ENCODE measurements around the gene CDKN2AIP.
A peak's percentile ranks its signal among the peaks of the same experiment; 100 is the strongest.

CDKN2AIP gene, protein sequence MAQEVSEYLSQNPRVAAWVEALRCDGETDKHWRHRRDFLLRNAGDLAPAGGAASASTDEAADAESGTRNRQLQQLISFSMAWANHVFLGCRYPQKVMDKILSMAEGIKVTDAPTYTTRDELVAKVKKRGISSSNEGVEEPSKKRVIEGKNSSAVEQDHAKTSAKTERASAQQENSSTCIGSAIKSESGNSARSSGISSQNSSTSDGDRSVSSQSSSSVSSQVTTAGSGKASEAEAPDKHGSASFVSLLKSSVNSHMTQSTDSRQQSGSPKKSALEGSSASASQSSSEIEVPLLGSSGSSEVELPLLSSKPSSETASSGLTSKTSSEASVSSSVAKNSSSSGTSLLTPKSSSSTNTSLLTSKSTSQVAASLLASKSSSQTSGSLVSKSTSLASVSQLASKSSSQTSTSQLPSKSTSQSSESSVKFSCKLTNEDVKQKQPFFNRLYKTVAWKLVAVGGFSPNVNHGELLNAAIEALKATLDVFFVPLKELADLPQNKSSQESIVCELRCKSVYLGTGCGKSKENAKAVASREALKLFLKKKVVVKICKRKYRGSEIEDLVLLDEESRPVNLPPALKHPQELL

DNA sequence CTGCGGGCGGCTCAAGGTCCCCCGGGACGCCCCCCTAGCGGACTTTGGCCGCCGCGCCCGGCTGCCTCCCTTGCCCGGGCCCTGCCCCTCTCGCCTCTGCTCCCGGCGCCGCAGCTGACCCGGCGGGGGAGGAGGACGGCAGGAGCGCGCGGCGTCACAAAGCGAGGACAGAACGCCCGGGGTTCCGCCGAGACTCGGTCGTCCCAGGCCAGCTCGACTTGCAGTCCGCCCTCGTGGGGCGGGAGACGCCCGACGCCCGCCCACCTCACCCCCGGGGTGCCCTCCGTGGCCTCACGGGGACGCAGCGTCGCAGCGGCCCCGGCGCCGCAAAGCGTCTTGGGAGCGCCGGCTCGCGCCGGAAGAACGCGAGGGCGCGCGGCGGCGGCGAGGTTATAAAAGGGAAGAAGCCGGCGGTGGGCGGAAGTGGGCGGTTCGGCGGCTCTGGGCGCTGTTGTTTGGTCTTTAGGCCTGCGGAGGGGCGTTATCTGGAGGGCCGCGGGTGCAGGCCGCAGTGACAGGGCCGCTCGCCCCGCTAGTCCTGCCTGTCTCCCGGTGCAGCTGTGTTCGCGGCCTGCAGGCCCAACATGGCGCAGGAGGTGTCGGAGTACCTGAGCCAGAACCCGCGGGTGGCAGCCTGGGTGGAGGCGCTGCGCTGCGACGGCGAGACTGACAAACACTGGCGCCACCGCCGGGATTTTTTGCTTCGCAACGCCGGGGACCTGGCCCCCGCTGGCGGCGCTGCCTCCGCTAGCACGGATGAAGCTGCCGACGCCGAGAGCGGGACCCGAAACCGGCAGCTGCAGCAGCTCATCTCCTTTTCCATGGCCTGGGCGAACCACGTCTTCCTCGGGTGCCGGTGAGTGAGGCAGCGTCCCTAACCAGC is at the start of gene CDKN2AIP:
CDKN2AIP (plus strand) TSS at position 423 of the 883 bp plus-strand sequence; CDS start at position 585, 162 bp downstream.
- peak; percentile 94 to 97 for DNase-seq

DNA sequence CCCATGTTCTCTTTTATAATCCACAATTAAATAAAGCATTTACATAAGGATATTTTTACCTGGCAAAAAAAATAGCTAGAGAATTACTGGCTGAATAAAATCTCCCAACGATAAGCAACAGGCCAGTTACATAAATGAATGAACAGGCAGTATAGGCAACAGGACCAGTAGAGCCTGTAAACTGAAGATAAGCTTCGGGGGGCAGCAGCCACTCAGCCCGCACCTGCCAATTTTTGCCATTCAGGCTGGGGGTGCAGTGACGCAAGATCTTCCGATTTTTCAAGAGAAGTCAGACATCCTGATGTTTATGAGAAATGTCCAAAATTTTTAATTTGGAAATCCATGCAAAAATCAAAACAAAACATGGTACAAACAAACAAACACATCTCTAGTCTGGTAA is 49.0 kb upstream of the CDKN2AIP start:
- DNase-seq: no peak

DNA sequence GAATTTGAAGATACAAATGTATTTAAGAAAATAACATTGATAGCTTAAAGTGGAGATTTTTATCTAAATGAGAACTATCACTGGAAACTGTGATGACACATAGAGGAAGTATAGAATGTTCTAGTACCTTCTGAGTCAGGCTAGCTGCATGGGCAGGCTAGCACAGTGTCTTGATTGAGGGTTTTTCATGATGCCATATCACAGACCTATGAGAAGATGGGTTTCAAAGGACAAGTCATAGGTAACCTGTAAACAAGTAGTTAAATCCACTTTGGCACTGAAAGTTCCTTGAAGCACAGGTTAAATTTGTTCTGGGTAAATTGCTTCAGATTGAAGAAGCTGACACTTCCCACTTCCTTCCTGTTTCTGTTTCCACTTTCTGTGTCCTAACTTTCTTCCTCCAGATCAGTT is 48.2 kb upstream of the CDKN2AIP start:
- no peak for DNase-seq

DNA sequence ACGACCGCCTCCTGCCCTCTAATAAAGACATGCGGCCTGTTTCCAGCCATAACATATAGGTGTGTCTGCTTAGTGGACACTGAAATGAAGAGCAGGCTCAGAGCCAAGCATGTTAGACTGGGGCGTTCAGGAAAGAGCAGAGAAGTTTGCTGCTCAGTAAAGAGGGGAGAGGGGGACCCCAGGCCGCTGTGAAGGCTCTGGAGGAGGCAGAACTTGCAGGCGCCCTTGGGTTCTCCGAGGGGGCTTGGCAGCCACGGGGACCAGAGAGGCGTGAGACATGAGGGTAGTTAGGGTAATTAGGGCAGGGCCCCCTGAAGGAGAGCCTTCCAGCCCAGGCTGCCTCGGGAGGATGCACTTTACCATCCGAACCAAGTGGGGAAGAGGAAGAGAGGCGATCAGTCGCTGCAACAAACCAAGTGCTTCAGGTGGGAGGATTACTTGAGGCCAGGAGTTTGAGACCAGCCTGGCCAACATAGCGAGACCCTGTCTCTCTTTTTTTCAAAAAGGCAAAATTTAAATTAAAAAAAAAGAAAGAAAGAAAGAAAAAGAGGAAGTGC is 46.6 kb upstream of the CDKN2AIP start:
- peak in 1 of 2 experiments; percentile 23 for DNase-seq

DNA sequence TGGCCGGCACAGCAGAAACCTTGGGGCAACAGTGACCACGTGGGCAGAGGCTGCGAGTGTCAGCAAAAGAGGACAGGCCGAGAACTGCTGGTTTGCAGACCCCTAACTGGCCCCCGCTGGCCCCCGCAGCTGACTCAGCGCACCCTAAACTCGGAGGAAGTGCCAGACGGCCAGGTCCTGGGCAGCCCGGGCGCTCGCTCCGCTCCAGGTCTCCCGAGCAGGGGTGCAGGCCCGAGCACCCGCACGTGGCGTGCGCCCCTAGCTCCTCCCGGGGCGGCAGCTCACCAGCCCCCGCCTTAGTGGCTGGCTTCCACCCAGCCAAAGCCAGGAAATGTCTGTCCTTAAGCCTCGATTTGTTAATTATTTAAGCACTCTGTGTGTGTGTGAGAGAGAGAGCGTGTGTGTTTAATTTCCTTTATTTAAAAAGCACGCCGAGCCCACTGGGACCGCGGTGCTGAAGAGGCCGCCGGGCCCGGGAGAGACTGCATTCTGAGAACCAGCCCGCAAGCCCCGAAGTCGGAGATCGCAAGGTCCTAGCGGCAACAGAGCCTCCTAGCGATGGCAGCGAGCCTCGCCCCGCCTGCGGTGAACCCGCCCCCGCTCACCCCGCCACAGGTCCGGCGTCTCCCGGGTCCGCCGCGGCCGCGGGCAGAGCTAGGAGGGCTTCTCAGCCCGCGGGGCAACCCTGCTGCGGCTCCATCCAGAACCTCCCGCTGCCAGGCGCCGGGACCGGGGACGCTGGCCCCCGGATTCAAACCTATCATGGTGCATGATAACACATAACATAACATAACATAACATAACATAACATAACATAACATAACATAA is 45.9 kb upstream of the CDKN2AIP start:
- DNase-seq: peak; percentile 77 to 81

DNA sequence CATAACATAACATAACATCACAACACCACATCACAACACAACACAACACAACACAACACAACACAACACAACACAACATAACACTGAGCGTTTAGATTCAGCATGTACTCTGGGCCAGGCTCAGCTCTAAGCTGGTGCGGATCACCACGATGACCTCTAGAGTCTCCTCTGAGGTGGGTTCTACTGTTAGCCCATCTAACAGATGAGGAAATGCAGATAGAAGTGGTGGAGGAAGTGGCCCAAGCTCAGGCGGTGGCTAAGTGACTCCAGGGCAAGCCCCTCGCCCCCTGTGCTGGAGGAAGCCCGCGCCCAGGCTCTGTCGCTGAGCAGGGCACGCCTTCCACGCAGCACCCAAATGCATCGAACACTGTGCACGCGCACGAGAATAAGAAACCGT is 45.3 kb upstream of the CDKN2AIP start:
- no peak for DNase-seq

DNA sequence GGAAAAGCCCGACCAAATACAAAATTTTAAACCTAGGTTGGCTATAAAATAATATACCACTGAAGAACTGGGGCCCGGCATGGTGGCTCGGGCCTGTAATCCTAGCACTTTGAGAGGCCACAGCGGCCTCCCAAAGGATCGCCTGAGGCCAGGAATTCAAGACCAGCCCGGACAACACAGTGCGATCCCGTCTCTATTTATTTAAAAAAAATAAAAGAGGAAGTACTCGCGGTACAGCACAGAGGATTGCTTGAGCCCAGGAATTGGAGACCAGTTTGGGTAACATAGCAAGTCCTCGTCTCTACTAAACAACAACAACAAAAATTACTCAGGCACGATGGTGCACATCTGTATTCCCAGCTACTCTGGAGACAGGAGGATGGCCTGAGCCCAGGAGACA is 44.8 kb upstream of the CDKN2AIP start:
- no peak for DNase-seq

DNA sequence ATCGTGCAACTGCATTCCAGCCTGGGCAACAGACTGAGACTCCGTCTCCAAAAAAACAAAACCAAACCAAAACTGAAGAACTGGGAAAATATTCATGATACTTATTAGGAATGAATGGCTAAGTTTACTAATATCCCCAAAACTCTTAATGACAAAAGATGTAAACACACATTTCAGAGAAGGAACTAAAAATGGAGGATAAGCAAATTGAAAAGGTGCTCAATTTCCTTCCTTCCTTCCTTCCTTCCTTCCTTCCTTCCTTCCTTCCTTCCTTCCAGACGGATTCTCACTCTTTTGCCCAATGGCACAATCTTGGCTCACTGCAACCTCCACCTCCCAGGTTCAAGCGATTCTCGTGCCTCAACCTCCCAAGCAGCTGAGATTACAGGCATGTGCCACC is 44.4 kb upstream of the CDKN2AIP start:
- no peak for DNase-seq

DNA sequence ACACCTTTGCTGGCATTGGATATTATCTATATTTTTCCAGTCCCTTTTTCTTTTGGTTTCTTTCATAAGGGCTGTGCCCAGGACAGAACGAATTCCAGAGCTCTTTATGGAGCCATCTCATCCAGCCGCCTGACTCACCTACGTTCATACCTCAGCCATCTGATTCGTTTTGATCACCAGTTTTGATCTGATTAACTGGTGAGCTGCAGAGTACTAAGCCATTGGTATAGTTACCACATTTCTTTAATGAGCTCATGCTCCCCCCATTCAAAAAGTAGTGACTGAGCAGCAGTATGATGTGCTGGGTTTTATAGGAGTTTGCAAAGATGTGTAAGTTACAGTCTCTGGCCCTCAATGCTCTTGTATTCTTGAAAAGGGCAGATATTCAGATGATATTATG is 43.0 kb upstream of the CDKN2AIP start:
- no peak for DNase-seq

DNA sequence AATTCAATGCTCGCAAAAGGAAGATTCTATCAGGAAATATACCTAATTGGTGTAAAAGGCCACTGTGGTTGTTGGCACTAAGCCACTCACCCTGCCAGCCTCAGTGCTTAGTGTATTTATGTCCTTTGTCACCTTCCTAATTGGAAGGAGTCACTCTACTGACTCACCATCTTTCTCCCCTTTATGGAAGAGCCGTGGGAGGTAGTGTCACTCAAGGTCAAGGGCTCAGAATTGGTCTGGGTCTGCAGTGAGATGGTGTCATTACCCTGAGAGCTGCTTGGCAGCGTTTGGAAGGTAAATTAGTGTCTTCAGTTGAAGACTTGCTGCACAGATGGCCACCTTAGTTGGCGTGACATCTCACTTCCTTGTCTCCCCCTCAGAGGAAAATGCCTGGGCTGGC is 41.7 kb upstream of the CDKN2AIP start:
- DNase-seq: peak; percentile 27 to 28

DNA sequence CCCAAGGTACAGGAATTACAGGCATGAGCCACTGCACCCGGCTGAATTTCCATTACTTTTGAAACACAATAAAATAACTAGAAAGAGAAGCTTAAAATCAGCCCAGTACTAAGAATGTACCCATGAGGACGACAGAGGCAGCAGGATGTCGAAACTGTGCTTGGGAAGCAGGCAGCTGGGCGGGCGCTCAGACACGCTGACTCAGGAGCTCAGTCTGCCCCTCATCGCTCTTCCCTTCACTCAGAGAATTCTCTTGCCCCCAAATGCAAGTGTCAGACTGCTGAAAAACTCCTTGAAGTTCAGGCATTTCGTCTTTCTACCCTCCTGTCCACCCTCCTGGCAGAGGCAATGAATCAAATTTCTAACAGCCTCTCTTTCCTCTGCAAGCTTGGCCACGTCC is 41.0 kb upstream of the CDKN2AIP start:
- DNase-seq: no peak

DNA sequence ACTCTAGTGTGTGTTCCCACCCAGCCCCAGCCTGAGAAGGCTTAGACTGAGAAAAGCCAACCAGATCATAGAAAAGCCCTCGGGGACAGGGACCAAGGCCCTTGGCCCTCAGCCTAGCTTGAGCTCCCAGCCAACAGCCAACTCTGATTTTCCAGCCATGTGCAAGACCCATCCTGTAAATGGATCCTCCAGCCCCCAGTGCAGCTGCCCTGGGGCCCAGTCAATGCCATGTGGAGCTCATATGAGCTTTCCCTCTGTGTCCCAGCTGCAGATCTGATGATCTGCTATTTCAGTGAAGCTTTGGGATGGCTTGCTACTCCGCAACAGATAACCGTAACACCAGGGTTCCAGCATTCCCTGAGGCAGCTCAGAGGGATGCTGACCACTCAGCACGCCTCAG is 40.5 kb upstream of the CDKN2AIP start:
- DNase-seq: no peak

DNA sequence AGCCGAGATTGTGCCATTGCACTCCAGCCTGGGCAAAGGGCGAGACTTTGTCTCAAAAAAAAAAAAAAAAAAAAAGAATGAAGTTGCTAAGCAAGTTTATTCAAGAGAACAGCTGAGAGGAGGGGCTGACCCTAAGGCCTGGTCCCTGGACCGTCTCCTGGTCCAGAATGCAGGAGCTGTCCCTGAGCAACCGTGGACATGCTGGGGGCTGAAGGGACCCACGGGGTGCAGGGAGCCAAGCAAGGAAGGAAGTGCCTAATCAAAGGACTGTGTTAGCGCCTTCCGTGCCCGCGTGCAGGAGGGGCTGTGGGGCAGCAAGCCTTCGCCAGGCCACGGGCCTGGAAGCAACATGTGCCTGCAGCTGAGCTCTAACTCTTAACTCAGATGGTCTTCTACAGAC is 39.1 kb upstream of the CDKN2AIP start:
- no peak for DNase-seq

DNA sequence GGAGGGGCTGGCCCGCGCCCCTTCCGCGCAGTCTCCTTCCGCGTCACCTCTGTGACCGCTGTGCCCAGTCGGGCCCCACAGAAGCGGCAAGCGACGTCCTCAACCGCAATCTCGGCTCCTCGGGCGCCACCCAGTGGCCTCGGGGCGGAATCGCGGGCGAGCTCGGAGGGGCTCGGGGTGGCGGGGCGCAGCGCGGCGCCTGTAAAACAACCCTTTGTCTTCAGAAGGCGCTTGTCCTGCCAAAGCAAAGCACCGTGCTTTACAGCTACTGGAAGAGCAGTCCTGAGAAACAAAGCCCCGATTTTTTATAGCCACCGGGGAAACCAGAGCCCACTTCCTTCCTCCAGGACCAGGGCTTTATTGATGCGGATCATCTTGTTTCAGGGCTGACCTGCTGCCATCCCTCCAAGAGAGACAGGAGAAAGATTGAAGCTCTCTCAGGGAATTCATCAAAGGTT is 37.3 kb upstream of the CDKN2AIP start:
- DNase-seq: peak; percentile 97

DNA sequence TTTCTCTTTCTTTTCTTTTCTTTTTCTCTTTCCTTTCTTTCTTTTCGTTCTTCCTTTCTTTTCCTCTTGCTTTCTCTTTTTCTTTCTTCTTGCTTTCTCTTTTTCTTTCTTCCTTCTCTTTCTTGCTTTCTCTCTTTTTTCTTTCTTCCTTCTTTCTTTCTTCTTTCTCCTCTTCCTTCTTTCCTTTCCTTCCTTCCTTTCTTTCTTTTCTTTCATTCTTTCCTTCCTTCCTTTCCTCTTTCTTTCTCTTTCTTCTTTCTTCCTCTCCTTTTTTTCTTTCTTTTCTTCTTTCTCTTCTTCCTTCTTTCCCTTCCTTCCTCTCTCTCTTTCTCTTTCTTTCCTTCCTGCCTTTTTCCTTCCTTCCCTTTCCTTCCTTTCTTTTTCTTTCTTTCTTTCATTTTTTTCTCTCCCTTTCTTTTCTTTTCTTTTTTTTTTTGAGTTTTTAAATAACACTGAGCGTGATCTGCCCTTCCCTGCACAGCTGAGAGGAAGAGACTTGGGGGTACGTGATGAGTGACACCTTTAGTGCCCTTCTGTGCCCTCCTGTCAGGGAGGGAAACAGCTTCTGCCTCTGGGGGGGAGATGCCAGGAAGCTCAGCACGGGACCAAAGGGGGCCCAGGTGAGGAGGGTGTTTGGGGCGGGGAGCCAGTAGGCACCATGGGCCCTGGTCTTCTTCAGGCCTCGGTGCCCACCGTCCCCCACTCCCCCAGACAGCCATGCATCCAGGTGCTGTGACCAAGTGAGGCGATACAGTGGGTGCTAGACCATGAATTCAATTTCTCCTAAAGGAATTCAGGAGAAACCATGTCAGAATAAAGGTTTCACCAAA is 36.6 kb upstream of the CDKN2AIP start:
- no peak for DNase-seq

DNA sequence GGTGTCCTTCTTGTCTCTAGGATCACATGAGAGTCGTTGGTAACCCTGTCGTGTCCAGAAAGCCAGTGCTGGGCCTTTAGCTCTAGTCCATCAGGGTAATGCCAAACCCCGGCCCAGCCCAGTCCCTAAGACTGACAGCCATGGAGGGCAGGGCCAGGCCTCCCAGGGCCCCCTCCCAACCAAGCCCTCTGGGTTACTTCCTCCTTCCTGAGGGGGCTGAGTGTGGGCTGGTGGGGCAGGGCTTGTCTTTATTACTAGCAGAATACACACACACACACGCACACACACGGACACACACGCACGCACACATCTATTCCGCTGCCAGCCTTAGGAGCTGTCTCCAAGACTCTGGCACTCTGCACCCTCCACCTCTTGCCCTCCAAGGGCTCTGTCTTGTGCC is 35.6 kb upstream of the CDKN2AIP start:
- no peak for DNase-seq

DNA sequence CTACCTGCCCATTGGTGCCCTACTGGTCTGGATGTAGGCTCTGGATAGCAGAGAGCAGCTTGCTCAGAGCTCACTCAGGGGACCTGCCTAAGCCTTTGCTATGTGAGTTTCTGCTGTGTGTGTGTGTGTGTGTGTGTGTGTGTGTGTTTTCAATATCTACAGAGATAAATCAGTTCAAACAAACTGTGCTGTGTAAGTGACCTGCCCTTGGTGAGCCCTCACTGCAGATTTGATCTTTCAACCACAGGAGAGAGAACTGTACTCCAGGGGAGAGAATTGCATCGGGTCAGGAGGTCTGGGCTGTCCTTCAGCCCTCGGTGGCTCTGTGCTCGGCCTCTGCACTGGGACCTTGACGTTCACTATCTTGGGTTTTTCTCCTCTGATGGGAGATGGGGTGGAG is 35.0 kb upstream of the CDKN2AIP start:
- no peak for DNase-seq

DNA sequence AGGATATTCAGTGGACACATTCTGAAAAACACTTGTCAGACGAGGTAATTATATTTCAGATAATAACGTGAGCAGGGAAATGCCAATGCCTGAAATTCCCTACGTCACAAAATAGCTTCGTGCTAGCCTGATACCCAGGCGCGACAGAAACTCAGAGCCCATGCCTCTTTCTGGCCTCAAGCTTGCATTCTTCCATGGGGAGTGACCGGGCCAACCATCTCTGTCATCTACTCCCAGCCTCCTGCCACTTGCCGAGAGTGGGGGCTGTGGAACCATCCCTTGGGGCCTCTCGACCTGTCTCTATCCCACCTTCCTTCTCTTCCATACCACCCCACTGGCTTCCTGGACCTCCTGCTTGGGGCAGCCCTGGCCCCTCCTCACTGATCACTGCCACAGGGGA is 34.5 kb upstream of the CDKN2AIP start:
- no peak for DNase-seq

DNA sequence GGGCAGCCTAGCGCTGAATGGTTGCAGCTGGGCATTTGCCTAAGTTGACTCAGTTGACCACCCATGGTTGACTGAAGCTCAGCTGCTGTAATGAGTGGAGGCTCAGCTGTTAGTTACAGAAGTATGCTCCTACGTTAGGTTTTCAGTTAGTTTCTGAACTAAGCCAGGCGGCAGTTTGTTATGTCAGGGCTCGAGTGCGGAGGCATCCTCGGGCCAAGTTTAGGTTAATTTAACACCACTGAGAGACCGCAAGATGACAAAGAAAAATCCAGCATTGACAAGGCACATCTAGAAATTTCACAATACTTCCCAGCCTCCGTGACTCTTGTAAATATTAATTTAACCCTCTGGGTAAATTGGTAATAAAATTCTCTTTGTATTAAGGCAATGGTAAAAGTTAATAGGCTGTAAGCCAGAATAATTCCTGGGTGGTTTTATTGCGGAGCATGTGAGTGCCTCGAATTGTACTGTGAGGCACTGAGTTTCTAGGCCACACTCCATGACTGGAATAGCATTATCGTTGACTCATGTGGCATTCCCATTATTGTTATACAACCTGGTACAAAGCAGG is 33.1 kb upstream of the CDKN2AIP start:
- no peak for DNase-seq

DNA sequence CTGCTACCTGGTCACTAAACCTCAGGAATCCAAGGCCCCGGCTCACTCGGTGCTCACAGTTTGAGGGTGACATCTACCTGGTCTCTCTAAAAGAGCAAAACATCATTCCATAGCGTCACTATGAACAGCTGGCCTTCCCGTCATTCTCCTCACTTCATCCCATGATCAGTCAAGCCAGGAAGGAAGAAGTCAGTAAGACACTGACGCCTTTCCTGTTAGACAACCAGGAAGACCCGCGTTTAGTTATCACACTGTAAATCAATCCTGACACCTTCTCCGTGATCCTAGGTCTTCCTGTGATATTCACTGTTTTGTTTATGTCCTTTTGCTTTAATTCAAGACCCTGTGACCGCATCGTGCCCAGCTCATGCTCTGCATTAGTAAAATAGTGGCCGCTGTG is 31.6 kb upstream of the CDKN2AIP start:
- DNase-seq: no peak

Measured in activated T-cell treated with anti-CD3 and anti-CD28 coated beads, Interleukin-2, amount 50 U/mL, for 48 hours (primary cell).